ENCODE measurements around the gene PRKCA.
"Not testable (repeated sequence)": the region's sequence is repeated elsewhere in the genome, so short reads cannot be mapped to it uniquely, and the experiment has no call there.

The PRKCA gene

GRCh38 chr17:66712453-66712852, 410.0 kb downstream of the PRKCA start:
- no peak for TF ChIP-seq CTCF (IDR thresholded peaks at IDR 0.05; ENCODE audit: low read depth, low read length, missing control alignments)
- no peak overlapping the region for H3K4me3 ChIP-seq (ENCODE audit: low read depth, low read length)
- in situ Hi-C loops (cut with HindIII; ENCODE audit: low pct_ligation_motif_present, low sequenced_read_pairs), result loop anchor here (25.0 kb wide), 1 partner anchor 200 kb away; no protein-coding TSS in a partner anchor

GRCh38 chr17:66713021-66713532, 410.7 kb downstream of the PRKCA start:
- not testable (repeated sequence) for DNase-seq; H3K27me3 ChIP-seq (replicated peaks); H3K27ac ChIP-seq; H3K36me3 ChIP-seq (replicated peaks); H3K4me3 ChIP-seq (ENCODE audit: low read depth, low read length)
- in situ Hi-C loops (cut with HindIII; ENCODE audit: low pct_ligation_motif_present, low sequenced_read_pairs), result loop anchor here (25.0 kb wide), 1 partner anchor 199 kb away; no protein-coding TSS in a partner anchor

More at GRCh38 chr17:66712453-66712852, 410.0 kb downstream of the PRKCA start:
- no peaks in the 10 kb centered on the region for H3K27me3 ChIP-seq (replicated peaks)
- no peak overlapping the region for H3K27ac ChIP-seq
- no peak for DNase-seq
- no peaks in the 10 kb centered on the region for H3K36me3 ChIP-seq (replicated peaks)

- Histone ChIP-seq H3K36me3 (replicated peaks) (no peaks in the 10 kb centered on the region), H3K27me3 (replicated peaks) (no peaks in the 10 kb centered on the region), H3K27ac (no peak overlapping the region), H3K4me3 (ENCODE audit: low read depth, low read length) (no peak overlapping the region)
- TF ChIP-seq CTCF (IDR thresholded peaks at IDR 0.05; ENCODE audit: low read depth, low read length, missing control alignments), result no peak
- no peak for DNase-seq
- in situ Hi-C loops (cut with HindIII; ENCODE audit: low pct_ligation_motif_present, low sequenced_read_pairs), result loop anchor here (25.0 kb wide), 1 partner anchor 199 kb away; no protein-coding TSS in a partner anchor
Observed at GRCh38 chr17:66713533-66714042, 411.2 kb downstream of the PRKCA start.

- in situ Hi-C loops (cut with HindIII; ENCODE audit: low pct_ligation_motif_present, low sequenced_read_pairs), result loop anchor here (25.0 kb wide), 1 partner anchor 198 kb away; no protein-coding TSS in a partner anchor
- Histone ChIP-seq H3K27ac (no peak overlapping the region), H3K36me3 (replicated peaks) (no peaks in the 10 kb centered on the region), H3K4me3 (ENCODE audit: low read depth, low read length) (no peak overlapping the region), H3K27me3 (replicated peaks) (no peaks in the 10 kb centered on the region)
- DNase-seq, result no peak
- no peak for TF ChIP-seq CTCF (IDR thresholded peaks at IDR 0.05; ENCODE audit: low read depth, low read length, missing control alignments)
Observed at GRCh38 chr17:66714046-66715023, 411.9 kb downstream of the PRKCA start.

- no peak for TF ChIP-seq CTCF (IDR thresholded peaks at IDR 0.05; ENCODE audit: low read depth, low read length, missing control alignments)
- no peak for DNase-seq
- in situ Hi-C loops (cut with HindIII; ENCODE audit: low pct_ligation_motif_present, low sequenced_read_pairs), result loop anchor here (25.0 kb wide), 1 partner anchor 197 kb away; no protein-coding TSS in a partner anchor
- Histone ChIP-seq H3K4me3 (ENCODE audit: low read depth, low read length) (no peak overlapping the region), H3K27me3 (replicated peaks) (no peaks in the 10 kb centered on the region), H3K36me3 (replicated peaks) (no peaks in the 10 kb centered on the region), H3K27ac (no peak overlapping the region)
Observed at GRCh38 chr17:66715076-66715675, 412.8 kb downstream of the PRKCA start.

All from brain microvascular endothelial cell (primary cell).